Measurements from ENCODE around the gene CACNA1I.
"Not testable (repeated sequence)": the region's sequence is repeated elsewhere in the genome, so short reads cannot be mapped to it uniquely, and the experiment has no call there.

The CACNA1I gene

GRCh38 chr22:39724390-39724789, 153.8 kb downstream of the CACNA1I start:
- no peak for DNase-seq

GRCh38 chr22:39724857-39725256, 154.3 kb downstream of the CACNA1I start:
- no peak for DNase-seq

- no peak for DNase-seq
These were observed 154.9 kb downstream of the CACNA1I start for GRCh38 chr22:39725351-39726035.

- no peak for DNase-seq
These were observed 157.0 kb downstream of the CACNA1I start for GRCh38 chr22:39727541-39727940.

- no peak for DNase-seq
These were observed 157.8 kb downstream of the CACNA1I start for GRCh38 chr22:39728236-39728860.

GRCh38 chr22:39729141-39729934, 158.8 kb downstream of the CACNA1I start:
- DNase-seq, result no peak

- no peak for DNase-seq
These were observed 160.9 kb downstream of the CACNA1I start for GRCh38 chr22:39731481-39731880.

- no peak for DNase-seq
These were observed 161.5 kb downstream of the CACNA1I start for GRCh38 chr22:39731881-39732555.

GRCh38 chr22:39732625-39733024, 162.1 kb downstream of the CACNA1I start:
- no peak for DNase-seq

- DNase-seq, result no peak
These were observed 162.6 kb downstream of the CACNA1I start for GRCh38 chr22:39733191-39733590.

GRCh38 chr22:39734046-39734445, 163.5 kb downstream of the CACNA1I start:
- DNase-seq, result not testable (repeated sequence)

GRCh38 chr22:39734866-39735265, 164.3 kb downstream of the CACNA1I start:
- DNase-seq, result no peak

GRCh38 chr22:39735776-39736175, 165.2 kb downstream of the CACNA1I start:
- DNase-seq, result no peak

- DNase-seq, result no peak
These were observed 168.2 kb downstream of the CACNA1I start for GRCh38 chr22:39738746-39739145.

Measured in stimulated activated CD4-positive, alpha-beta T cell treated with anti-CD3 and anti-CD28 coated beads, Interleukin-4, amount 100 ng/mL, for 24 hours (primary cell).